GM21529 (cell line): ENCODE data around the gene BEND7.
"Not testable (repeated sequence)": the region's sequence is repeated elsewhere in the genome, so short reads cannot be mapped to it uniquely, and the experiment has no call there.

Source experiments
- ATAC-seq: cut with Tn5 transposase; IDR thresholded peaks from one replicate; pipeline ENCODE4 v1.9.1; 2021; ENCODE audit not compliant: unreplicated experiment

The BEND7 gene

DNA sequence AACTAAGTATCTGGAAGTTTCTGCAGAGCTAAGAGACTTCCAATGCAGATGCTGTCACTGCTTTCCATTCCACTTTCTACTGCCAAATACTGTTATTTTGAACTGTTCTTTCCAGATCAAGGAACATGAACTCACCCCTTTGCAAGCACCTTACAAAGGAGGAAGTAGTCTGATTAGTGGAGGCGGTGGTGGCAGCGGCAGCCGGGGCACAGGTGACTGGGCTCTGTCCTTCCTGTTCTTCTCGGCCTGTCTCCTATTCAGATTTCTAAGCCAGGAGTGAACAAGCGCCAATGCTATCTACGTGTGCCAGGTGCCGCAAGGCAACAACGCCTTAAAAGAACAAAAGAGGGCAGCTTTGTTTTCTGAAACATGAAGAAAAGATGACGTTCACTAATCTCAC lies 44.9 kb downstream of the BEND7 start:
- ATAC-seq, result no peak

DNA sequence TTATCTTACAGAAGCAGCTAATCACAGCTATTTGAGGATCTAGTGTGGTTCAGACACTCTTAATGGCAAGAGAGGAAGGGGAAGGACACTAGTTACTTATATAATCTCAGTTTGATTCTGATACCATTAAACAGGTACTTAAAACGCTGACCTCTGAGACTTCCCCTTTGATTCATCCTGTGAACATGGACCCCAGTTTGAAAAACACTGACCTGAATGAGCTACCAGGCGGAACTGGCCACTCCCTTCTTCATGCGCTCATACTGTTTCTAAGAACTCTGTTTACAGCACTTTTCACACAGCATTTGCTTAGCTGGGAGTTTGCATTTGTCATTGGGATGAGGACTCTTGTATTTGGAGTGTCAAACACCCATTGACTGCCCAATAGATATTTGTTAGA lies 45.7 kb downstream of the BEND7 start:
- no peak for ATAC-seq

- no peak for ATAC-seq
These were observed 47.1 kb downstream of the BEND7 start for GRCh38 chr10:13481690-13482089.

GRCh38 chr10:13475124-13475523 lies 53.7 kb downstream of the BEND7 start:
- ATAC-seq, result no peak

GRCh38 chr10:13473986-13474385 lies 54.8 kb downstream of the BEND7 start:
- ATAC-seq, result no peak

GRCh38 chr10:13472359-13472758 lies 56.5 kb downstream of the BEND7 start:
- ATAC-seq, result no peak

- no peak for ATAC-seq
These were observed 58.5 kb downstream of the BEND7 start for GRCh38 chr10:13470270-13470669.

- ATAC-seq, result no peak
These were observed 66.3 kb downstream of the BEND7 start for GRCh38 chr10:13462551-13462950.

- ATAC-seq, result no peak
These were observed 70.2 kb downstream of the BEND7 start for GRCh38 chr10:13458687-13459012.

GRCh38 chr10:13457958-13458686 lies 70.7 kb downstream of the BEND7 start:
- no peak for ATAC-seq

GRCh38 chr10:13453896-13454295 lies 74.9 kb downstream of the BEND7 start:
- no peak for ATAC-seq

GRCh38 chr10:13450069-13450468 lies 78.7 kb downstream of the BEND7 start:
- no peak for ATAC-seq

GRCh38 chr10:13449296-13449695 lies 79.5 kb downstream of the BEND7 start:
- ATAC-seq, result no peak

- no peak for ATAC-seq
These were observed 80.6 kb downstream of the BEND7 start for GRCh38 chr10:13448216-13448615.

GRCh38 chr10:13445656-13446400 lies 83.0 kb downstream of the BEND7 start:
- no peak for ATAC-seq

- no peak for ATAC-seq
These were observed 87.3 kb downstream of the BEND7 start for GRCh38 chr10:13441476-13441875.

DNA sequence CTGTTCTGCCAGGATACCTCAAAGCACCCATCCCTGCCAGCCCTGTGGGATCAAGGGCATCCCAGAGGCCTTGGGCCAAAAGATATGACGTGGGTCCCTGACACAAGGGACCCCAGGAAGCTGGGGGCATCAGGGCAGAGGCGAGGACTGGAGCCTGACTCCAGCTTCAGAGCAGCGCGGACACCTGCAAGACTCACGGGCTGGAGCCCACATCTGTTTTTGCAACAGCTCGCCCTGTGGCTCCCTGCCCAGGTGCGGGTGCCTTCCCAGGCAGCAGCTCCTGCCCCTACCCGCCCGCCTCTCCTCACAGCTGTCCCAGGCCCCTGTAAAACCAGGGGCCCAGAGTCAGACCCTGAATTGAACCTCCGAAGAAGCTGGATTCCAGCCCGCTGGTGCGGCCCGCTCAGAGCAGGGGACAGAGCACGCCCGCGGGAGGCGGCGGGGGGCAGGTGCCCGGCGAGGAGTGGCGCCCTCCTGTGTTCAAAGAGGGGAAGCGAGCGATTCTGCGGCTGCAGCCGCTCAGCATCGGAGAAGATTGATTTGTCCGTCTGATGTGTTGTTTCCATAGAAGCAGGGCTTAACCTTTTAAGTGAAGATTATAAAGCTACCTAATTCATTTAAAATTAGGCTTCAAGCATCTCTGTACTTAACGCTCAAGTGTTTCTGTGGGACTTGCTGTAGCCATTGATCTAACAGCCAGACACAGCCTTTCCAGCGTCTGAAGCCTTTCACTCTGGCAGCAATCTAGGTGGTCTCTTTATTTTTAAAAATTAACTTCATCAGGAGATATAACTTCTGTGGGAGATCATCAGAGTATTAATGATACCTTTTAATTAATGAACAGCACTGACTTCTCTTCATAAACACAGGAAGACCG lies 88.4 kb downstream of the BEND7 start:
- ATAC-seq, result peak; percentile 85

DNA sequence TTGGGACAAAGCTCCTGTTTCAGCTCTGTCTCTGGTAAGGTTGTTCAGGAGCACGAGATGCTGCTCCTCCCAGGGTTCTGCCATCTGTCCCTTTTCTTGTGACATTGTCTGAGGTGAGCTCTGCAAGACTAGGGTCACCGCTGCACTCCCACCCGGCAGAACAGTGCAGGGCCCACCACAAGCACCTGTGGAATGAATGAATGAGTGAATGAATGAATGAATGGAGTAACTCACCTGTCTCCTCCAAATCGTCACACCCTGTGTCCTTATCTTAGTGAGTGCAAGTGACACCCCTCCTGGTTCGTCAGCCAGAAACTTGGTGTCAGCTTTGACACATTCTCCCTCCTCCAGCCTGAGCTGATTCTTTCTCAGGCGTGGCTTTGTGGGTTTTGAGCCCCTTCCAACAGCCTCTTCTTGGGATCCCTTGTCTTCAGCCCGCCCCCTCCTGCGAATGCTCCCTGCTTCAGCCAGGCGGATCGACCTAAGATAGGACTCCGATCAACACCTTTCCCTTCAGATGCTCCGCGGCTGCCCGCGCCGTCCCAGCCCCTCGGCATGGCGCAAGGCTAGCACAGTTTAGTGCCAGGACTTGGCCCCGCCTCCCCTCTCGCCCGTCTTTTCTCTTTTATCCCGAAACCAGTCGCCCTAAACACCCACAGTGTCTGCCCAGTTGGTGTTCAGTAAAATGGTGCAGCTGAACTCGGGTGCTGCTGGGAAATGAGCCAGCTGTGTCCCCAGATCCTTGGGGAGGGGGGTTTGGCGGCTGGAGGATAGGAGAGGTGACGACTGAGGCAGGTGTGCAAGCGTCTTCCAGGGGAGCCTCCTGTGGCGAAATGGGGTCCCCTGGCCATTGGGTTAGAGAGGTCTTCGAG lies 89.3 kb downstream of the BEND7 start:
- ATAC-seq, result no peak

GRCh38 chr10:13437026-13437555 lies 91.7 kb downstream of the BEND7 start:
- ATAC-seq, result no peak

GRCh38 chr10:13427943-13428342 lies 100.9 kb downstream of the BEND7 start:
- not testable (repeated sequence) for ATAC-seq
